Neural cell (in vitro differentiated cells): ENCODE results near the gene CLCNKA. TPM values are rescaled to one million over a fixed set of nuclear protein-coding genes. Genes with fewer than 3 reads are reported as not detected.

Source experiments
- H2AFZ ChIP-seq: fragments of 200-600, 300-800 bp; sonication (generic), shearing (Covaris generic); 2 replicates; pipeline ENCODE4 v1.6.0; 2014; ENCODE audit warnings: low read depth, mild to moderate bottlenecking, antibody characterized with exemption, low read length, moderate library complexity
- H3F3A ChIP-seq: fragments of 200-600 bp; shearing (Covaris generic); 2 replicates; pipeline ENCODE4 v1.6.1; 2016; ENCODE audit warnings: mild to moderate bottlenecking, moderate library complexity, mixed read lengths, antibody characterized with exemption, low read length; ENCODE audit not compliant: insufficient read depth, poor library complexity, severe bottlenecking
- H3K27ac ChIP-seq: fragments of 200-600, 300-800 bp; sonication (generic), shearing (Covaris generic); 2 replicates; pipeline ENCODE4 v1.5.1; 2014; ENCODE audit warnings: mild to moderate bottlenecking, low read length, moderate library complexity
- H3K27me3 ChIP-seq: fragments of 300-800, 200-600 bp; sonication (generic), shearing (Covaris generic); 2 replicates; pipeline ENCODE4 v1.6.0; 2014; ENCODE audit warnings: mild to moderate bottlenecking, low read depth, low read length, moderate library complexity; ENCODE audit not compliant: insufficient read depth
- H3K36me3 ChIP-seq: fragments of 300-800, 200-600 bp; sonication (generic), shearing (Covaris generic); 2 replicates; pipeline ENCODE4 v1.5.1; 2014; ENCODE audit warnings: mild to moderate bottlenecking, antibody characterized with exemption, low read length, moderate library complexity; ENCODE audit not compliant: insufficient read depth
- H3K4me2 ChIP-seq: fragments of 300-800, 200-600 bp; sonication (generic), shearing (Covaris generic); 2 replicates; pipeline ENCODE4 v1.6.0; 2014; ENCODE audit warnings: mild to moderate bottlenecking, low read length
- H3K4me3 ChIP-seq: fragments of 300-800, 200-600 bp; sonication (generic), shearing (Covaris generic); 2 replicates; pipeline ENCODE4 v1.5.1; 2014; ENCODE audit warnings: mild to moderate bottlenecking, low read length, moderate library complexity
- H3K79me2 ChIP-seq: fragments of 200-600 bp; shearing (Covaris generic); replicated peaks from 2 replicates; pipeline ENCODE4 v1.6.0; 2014; ENCODE audit warnings: mild to moderate bottlenecking, low read length, moderate library complexity; ENCODE audit not compliant: insufficient read depth
- H3K9ac ChIP-seq: fragments of 300-800, 200-600 bp; sonication (generic), shearing (Covaris generic); 2 replicates; pipeline ENCODE4 v1.6.1; 2016; ENCODE audit warnings: mild to moderate bottlenecking, low read length, mixed read lengths
- H3K9me2 ChIP-seq: fragments of 200-600 bp; shearing (Covaris generic); 2 replicates; pipeline ENCODE4 v1.6.1; 2016; ENCODE audit warnings: mild to moderate bottlenecking, low read length, mixed read lengths; ENCODE audit not compliant: insufficient read depth
- H3K9me3 ChIP-seq: fragments of 200-600, 300-800 bp; sonication (generic), shearing (Covaris generic); 2 replicates; pipeline ENCODE4 v1.6.1; 2016; ENCODE audit warnings: mild to moderate bottlenecking, mixed run types, low read length, moderate library complexity, mixed read lengths
- H4K20me1 ChIP-seq: fragments of 200-600 bp; shearing (Covaris generic); 2 replicates; pipeline ENCODE4 v1.6.1; 2016; ENCODE audit warnings: mild to moderate bottlenecking, mixed run types; ENCODE audit not compliant: insufficient read depth
- EP300 ChIP-seq: fragments of 450-650 bp; conservative IDR thresholded peaks from 2 replicates; pipeline ENCODE4 v1.6.1; 2014; ENCODE audit warnings: antibody characterized with exemption, mild to moderate bottlenecking, moderate library complexity; ENCODE audit not compliant: poor library complexity, severe bottlenecking
- EZH2 ChIP-seq: fragments of 200-600, 300-800 bp; shearing (Covaris generic), sonication (generic); IDR thresholded peaks from 2 replicates; pipeline ENCODE4 v1.6.1; 2014; ENCODE audit warnings: antibody characterized with exemption, low read length, borderline replicate concordance, mild to moderate bottlenecking; ENCODE audit not compliant: insufficient read depth, poor library complexity, severe bottlenecking
- MXI1 ChIP-seq: fragments of 450-650 bp; conservative IDR thresholded peaks from 2 replicates; pipeline ENCODE4 v1.6.1; 2014; ENCODE audit warnings: antibody characterized with exemption, mild to moderate bottlenecking; ENCODE audit not compliant: poor library complexity, severe bottlenecking
- POLR2AphosphoS5 ChIP-seq: IDR thresholded peaks from 2 replicates; pipeline ENCODE4 v1.6.1; 2012
- RAD21 ChIP-seq: fragments of 450-650 bp; conservative IDR thresholded peaks from 2 replicates; pipeline ENCODE4 v1.6.1; 2014; ENCODE audit warnings: antibody characterized with exemption, mild to moderate bottlenecking, moderate library complexity
- SMC3 ChIP-seq: fragments of 450-650 bp; conservative IDR thresholded peaks from 2 replicates; pipeline ENCODE4 v1.6.1; 2014; ENCODE audit warnings: antibody characterized with exemption, mild to moderate bottlenecking, moderate library complexity; ENCODE audit not compliant: poor library complexity
- TAF1 ChIP-seq: IDR thresholded peaks from 2 replicates; pipeline ENCODE4 v1.6.1; 2012; ENCODE audit warnings: low read depth
- polyA plus RNA-seq: library from polyadenylated mRNA; depleted of rRNA; stranded (reverse); fragments of >200 nt; gene quantifications from 2 replicates; pipeline ENCODE4 v1.2.3, GENCODE V29; 2014
- TF ChIP-seq, protein P1 (sequence below): fragments of 450-650 bp; IDR thresholded peaks from 2 replicates; pipeline ENCODE4 v1.5.1; 2014; ENCODE audit warnings: antibody characterized with exemption, mild to moderate bottlenecking, moderate library complexity; ENCODE audit not compliant: poor library complexity, severe bottlenecking
- TF ChIP-seq, protein P2 (sequence below): IDR thresholded peaks from 2 replicates; pipeline ENCODE4 v1.6.1; 2012; ENCODE audit warnings: borderline replicate concordance

Gene CLCNKA
- polyA plus RNA-seq, 1 donor from 2014 or later: not detected

DNA sequence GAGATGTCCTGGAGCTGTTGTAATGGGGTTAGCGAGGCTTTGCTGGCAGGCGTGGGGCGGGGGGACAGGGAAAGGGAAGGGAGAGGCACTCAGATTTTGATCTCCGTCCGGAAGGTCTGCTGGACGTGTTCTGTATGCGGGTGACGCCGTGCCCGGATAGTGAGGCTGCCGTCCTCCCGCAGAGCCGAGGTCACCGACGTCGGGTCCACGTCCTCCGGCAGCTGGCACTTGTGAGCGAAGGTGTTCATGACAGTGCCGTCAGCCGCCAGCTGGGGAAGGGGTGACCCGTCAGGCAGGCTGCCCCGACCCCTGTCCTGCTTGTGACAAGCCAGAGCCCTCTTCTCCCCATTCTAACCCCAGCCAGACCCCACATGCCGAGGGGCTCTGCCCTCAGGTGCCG lies 6.3 kb upstream of the CLCNKA start:
- Histone ChIP-seq H3K4me2 (no peak overlapping the region), H3K4me3 (no peak overlapping the region), H3K9ac (no peak overlapping the region), H3K27ac (no peak overlapping the region), H3K36me3 (no peaks in the 10 kb centered on the region), H3K79me2 (no peaks in the 10 kb centered on the region), H4K20me1 (no peaks in the 10 kb centered on the region), H3K27me3 (no peaks in the 10 kb centered on the region), H3K9me2 (no peaks in the 10 kb centered on the region), H2AFZ (no peak overlapping the region), H3K9me3 (no peaks in the 10 kb centered on the region), H3F3A (no peaks in the 10 kb centered on the region)
- TF ChIP-seq EP300: no peak
- TF ChIP-seq MXI1: no peak
- TF ChIP-seq, protein P1, sequence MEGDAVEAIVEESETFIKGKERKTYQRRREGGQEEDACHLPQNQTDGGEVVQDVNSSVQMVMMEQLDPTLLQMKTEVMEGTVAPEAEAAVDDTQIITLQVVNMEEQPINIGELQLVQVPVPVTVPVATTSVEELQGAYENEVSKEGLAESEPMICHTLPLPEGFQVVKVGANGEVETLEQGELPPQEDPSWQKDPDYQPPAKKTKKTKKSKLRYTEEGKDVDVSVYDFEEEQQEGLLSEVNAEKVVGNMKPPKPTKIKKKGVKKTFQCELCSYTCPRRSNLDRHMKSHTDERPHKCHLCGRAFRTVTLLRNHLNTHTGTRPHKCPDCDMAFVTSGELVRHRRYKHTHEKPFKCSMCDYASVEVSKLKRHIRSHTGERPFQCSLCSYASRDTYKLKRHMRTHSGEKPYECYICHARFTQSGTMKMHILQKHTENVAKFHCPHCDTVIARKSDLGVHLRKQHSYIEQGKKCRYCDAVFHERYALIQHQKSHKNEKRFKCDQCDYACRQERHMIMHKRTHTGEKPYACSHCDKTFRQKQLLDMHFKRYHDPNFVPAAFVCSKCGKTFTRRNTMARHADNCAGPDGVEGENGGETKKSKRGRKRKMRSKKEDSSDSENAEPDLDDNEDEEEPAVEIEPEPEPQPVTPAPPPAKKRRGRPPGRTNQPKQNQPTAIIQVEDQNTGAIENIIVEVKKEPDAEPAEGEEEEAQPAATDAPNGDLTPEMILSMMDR: no peak
- TF ChIP-seq POLR2AphosphoS5: no peak
- TF ChIP-seq TAF1: no peak
- TF ChIP-seq EZH2: no peak
- TF ChIP-seq RAD21: no peak
- TF ChIP-seq SMC3: no peak
- TF ChIP-seq, protein P2, sequence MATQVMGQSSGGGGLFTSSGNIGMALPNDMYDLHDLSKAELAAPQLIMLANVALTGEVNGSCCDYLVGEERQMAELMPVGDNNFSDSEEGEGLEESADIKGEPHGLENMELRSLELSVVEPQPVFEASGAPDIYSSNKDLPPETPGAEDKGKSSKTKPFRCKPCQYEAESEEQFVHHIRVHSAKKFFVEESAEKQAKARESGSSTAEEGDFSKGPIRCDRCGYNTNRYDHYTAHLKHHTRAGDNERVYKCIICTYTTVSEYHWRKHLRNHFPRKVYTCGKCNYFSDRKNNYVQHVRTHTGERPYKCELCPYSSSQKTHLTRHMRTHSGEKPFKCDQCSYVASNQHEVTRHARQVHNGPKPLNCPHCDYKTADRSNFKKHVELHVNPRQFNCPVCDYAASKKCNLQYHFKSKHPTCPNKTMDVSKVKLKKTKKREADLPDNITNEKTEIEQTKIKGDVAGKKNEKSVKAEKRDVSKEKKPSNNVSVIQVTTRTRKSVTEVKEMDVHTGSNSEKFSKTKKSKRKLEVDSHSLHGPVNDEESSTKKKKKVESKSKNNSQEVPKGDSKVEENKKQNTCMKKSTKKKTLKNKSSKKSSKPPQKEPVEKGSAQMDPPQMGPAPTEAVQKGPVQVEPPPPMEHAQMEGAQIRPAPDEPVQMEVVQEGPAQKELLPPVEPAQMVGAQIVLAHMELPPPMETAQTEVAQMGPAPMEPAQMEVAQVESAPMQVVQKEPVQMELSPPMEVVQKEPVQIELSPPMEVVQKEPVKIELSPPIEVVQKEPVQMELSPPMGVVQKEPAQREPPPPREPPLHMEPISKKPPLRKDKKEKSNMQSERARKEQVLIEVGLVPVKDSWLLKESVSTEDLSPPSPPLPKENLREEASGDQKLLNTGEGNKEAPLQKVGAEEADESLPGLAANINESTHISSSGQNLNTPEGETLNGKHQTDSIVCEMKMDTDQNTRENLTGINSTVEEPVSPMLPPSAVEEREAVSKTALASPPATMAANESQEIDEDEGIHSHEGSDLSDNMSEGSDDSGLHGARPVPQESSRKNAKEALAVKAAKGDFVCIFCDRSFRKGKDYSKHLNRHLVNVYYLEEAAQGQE: no peak

DNA sequence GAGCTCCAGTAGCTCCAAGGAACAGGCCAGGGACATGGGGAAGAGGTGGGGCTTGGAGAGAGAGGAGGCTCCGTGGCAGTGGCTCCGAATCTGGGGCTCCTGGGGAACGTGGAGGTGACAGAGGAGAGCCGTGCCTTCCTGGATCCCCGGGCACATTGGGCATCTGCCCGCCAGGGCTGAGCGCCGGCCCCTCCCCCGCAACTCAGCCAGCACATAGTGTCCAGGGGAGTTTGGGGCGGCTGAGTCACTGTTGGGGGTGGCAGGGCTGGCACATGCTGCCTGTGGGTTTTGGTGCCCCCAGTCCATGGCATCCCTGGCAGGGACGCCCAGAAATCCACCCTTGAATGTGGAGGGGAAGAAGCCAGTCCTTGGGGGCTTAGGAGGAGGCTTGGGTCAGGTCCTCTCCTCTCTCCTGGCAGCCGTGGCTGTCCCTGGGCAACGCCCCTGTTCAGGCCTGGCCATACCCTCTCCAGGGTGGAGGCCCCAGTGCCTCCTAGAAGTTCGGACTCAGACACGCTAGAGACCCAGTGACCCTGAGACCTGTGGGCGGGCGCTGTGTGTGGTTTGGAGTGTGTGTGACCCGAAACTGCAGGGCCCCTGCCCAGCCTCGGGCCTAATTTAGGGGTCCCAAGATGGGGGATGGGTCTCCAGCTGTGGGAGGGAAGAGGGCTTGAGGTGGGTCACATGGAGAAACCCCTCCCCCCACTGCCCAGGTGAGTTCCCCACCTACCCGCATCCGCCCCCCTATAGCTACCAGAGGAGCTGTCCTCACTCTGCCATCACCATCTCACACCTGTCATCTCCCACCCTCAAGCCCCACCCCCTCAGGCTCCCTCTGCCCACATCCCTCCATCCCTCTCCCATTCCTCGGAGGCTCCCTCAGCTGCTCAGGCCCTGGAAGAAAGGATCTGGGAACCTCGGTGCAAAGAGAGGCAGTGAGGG lies 5.6 kb upstream of the CLCNKA start:
- no peaks in the 10 kb centered on the region for H3F3A ChIP-seq
- H3K9me3 ChIP-seq: no peaks in the 10 kb centered on the region
- H3K79me2 ChIP-seq: no peaks in the 10 kb centered on the region
- no peaks in the 10 kb centered on the region for H4K20me1 ChIP-seq
- TF ChIP-seq EP300 (no peak), MXI1 (no peak), POLR2AphosphoS5 (no peak), EZH2 (no peak)
- TF ChIP-seq, protein P2: no peak
- H3K9ac ChIP-seq: no peak overlapping the region
- no peaks in the 10 kb centered on the region for H3K9me2 ChIP-seq
- no peaks in the 10 kb centered on the region for H3K36me3 ChIP-seq
- no peak overlapping the region for H3K4me3 ChIP-seq
- no peak overlapping the region for H3K27ac ChIP-seq
- no peaks in the 10 kb centered on the region for H3K27me3 ChIP-seq
- no peak overlapping the region for H3K4me2 ChIP-seq
- no peak overlapping the region for H2AFZ ChIP-seq
